HG03139 (cell line): ENCODE measurements around the gene CDH8.
"Not testable (repeated sequence)": the region's sequence is repeated elsewhere in the genome, so short reads cannot be mapped to it uniquely, and the experiment has no call there.

ENCODE experiments used
- ATAC-seq: cut with Tn5 transposase; IDR thresholded peaks from one replicate; pipeline ENCODE4 v1.9.1; 2021; ENCODE audit not compliant: unreplicated experiment

CDH8 gene

DNA sequence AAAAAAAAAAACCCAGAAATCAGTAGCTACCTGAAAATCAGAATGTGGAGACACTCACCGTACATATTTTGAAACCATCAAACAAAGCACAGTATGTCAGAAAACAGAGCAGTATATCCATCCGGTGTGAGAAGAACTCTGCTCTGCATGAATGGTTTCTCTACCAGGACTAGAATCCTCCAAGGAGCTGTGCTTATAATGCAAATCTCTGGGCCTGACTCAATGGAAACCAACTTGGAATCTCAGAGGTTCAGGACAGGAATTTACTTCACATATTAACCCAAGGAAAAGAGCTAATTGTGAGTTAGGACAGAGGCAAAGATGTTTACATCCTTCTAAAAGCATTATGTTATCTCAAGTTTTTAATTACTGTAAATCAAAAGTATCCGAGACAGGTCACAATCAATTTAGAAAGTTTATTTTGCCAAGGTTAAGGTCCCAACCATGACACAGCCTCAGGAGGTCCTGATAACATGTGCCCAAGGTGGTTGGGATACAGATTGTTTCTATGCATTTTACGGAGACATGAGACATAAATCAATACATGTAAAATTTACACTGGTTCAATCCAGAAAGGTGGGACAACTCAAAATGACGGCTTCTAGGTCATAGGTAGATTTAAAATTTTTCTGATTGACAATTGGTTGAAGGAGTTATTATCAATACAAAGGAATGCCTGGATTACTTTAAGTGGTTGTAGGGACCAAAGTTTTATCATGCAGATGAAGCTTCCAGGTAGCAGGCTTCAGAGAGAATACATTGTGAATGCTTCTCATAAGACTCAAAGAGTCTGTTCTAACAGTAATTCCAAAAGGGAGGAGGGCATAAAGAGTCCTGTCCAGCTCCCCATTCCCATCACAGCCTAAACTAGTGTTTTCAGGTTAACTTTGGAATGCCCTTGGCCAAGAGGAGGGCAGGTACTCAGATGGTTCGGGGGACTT is 164.1 kb downstream of the CDH8 start:
- no peak for ATAC-seq

DNA sequence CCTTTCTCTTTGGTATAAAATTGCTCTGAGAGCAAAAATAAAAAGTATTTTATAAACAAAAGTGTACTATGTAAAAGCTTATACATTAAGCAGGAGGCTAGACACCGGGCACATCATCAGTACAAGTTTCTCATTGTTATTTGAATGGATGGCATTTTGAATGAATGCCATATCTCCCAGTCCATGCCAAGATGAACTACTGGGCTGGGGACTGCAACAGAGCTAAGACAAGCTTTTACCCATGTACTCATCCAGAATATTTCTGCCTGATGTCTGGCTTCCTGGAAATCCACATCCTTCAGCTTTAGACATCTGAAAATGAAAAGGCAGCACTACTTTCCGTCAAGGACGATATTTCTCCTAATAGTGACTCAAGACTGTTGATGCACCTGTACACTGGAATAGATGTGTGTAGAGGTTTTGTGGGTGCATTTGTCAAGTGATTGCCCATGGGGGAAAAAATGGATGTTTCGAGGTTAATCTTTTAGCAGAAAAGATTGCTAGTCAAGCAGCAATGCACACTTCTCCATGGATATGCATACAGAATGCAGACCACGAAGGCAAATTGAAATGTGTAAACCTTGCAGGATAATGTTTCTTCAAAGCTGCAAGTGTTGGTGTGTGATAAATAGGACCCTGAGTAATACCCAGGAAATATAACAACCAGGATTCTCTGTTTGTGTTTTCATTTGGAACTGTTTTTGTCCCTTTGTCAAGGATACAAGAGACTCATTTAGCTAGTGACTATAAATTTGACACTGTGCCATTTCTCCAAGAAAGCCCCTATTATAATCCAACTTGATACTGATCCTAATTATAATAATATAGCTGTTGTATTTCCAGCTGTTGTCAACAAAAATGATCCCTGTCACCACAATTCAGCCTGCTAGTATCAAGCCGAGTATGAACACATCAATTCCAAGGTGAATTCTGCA is 173.8 kb downstream of the CDH8 start:
- no peak for ATAC-seq

DNA sequence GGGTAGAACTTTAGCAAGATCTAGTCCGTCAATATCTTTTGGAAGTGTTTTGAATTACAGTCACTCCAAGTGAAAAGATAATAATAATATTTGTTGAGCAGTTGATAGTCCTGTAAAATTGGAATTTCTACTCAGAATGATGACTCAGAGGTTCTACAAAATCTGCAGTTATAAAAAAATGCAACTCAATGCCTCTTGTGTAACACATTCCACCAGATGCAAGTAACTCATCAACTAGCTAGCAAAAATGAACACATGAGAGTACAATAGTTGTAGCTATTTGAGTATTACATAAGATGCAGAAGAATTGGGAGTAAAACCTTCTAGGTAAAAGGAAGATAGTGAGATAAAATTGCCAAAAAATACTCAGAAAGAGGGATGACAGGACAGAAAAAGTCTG is 177.2 kb downstream of the CDH8 start:
- no peak for ATAC-seq

GRCh38 chr16:61842666-61843065 is 193.6 kb downstream of the CDH8 start:
- no peak for ATAC-seq

- ATAC-seq = no peak
Measured at GRCh38 chr16:61836804-61837393, 199.3 kb downstream of the CDH8 start.

GRCh38 chr16:61834082-61834481 is 202.2 kb downstream of the CDH8 start:
- ATAC-seq = no peak

GRCh38 chr16:61831351-61831917 is 204.8 kb downstream of the CDH8 start:
- no peak for ATAC-seq

DNA sequence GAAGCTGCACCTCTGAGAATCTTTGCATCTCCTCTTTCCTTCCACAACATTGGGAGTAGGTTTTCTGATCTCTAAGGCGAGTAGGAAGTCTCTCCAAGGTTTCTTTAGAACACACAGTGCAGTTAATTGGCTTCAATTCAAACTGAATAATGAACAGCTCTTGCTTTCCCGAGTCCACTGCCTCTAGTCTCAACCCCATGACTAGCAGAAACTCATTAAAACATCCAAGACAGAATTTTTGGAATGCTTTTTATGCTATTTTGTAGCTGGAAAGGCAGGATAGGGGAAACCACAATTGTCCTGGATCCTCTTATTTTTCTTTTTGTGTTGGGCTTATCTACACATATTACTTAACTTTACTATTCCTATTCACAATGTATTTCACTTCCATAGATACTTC is 206.6 kb downstream of the CDH8 start:
- ATAC-seq = no peak

DNA sequence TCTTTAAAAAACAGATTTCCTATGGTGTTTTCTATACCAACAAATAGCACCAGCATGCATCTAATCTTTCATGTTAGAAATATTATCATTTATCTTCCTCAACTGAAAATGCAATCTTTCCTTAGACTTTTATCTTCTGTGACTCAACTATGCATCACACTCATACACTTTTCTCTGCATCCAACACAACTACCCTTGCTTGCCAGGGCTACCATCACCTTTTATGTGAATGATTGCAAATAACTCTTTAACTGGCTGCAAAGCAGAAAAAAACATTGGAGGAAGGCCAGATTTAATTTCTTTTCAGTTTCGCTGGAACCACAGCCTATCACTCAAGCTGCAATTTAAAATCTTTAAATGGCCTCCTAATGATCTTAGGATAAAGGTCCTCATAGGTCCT is 212.9 kb downstream of the CDH8 start:
- ATAC-seq = no peak

DNA sequence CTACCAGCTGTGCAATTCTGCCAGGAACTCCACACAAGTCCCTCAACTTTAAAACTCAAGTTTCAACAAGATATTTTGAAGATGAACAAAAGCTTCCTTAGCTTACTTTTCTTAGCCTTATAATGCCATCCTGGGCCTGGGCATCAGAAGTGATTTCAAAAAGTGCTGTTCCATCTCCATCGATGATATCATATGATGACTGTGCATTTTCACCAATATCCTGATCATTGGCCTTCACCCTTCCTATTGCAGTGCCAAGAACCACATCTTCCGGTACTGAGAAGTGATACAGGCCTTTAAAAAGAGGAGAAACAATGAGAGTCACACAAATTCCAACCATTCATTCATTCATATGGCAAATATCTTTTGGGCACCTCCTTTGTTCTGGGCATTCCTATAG is 215.4 kb downstream of the CDH8 start:
- no peak for ATAC-seq

DNA sequence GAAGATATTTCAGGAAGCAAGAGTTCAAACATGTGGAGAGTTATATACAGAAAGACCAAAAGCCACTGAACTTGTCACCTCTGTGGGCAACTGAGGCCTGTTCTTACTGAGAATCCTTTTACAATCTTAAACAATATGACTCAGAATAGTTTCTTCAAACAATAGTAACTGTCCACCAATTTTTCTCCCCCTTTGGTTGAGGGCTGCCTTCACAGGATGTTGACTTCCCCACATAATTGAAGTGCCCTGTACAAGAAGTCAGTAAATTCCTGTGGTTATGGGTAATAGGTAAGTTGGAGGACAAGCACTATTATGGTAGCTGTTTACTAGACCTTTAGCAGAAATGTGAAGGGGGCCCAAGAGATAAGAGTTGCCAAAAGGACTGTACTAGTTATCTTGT is 215.8 kb downstream of the CDH8 start:
- no peak for ATAC-seq

- ATAC-seq = no peak
Measured at GRCh38 chr16:61818850-61819249, 217.4 kb downstream of the CDH8 start.

DNA sequence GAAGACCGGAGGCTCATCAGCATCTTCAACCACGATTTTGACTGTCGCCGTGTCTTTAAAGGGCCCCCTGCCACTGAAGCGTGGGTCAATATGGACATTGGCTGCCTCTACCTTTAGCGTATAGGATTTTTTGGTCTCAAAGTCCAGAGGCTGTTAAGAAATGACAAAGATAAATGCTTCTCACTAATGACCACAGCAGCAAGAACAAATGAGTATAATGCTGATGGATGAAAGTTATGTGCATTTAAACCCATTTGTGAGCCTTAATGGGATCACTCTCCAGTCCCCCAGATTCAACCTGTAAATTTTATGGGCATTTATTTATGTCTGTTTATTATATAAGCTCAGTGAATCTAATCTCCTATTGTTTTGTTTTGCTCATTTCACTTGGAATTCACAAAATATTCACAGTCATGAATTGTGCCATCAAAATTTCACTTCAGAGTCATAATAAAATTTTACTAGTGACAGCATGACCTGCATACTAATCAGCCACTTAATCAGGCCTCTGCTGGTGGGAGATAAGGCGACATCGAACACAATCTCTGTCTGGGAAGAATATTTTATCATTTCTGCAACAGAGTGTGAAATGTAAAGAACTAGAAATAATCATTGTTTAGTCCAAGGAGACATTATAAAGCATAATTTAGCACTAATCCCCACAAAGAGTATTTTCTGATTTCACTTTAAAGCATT is 218.5 kb downstream of the CDH8 start:
- ATAC-seq = no peak

- no peak for ATAC-seq
Measured at GRCh38 chr16:61814726-61815347, 221.4 kb downstream of the CDH8 start.

- no peak for ATAC-seq
Measured at GRCh38 chr16:61813339-61813738, 222.9 kb downstream of the CDH8 start.

GRCh38 chr16:61812251-61812650 is 224.0 kb downstream of the CDH8 start:
- no peak for ATAC-seq

GRCh38 chr16:61807551-61807950 is 228.7 kb downstream of the CDH8 start:
- no peak for ATAC-seq

DNA sequence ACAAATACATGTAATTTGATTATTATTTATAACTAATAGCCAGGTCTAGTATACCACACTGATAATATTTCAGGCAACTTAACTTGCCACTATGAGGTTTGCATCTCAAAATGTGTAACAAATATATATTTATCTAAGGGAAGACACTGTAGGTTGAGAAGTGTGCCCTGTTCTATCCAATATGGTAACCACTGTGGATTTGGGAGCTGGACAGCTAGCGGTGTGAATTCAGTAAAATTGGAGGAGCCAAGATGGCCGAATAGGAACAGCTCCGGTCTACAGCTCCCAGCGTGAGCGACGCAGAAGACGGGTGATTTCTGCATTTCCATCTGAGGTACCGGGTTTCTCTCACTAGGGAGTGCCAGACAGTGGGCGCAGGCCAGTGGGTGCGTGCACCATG is 235.0 kb downstream of the CDH8 start:
- ATAC-seq = not testable (repeated sequence)

- ATAC-seq = no peak
Measured at GRCh38 chr16:61798741-61799140, 237.5 kb downstream of the CDH8 start.

- no peak for ATAC-seq
Measured at GRCh38 chr16:61797961-61798507, 238.2 kb downstream of the CDH8 start.
